GM12892 (cell line): ENCODE measurements around the gene SHISA5.

Experiments used
- POLR2A ChIP-seq: IDR thresholded peaks from 2 replicates; pipeline ENCODE4 v1.6.1; 2011; ENCODE audit warnings: low read depth, low read length, control low read depth
- POLR2AphosphoS5 ChIP-seq: IDR thresholded peaks from 2 replicates; pipeline ENCODE4 v1.6.1; 2011; ENCODE audit warnings: low read depth, low read length, control low read depth
- TAF1 ChIP-seq: IDR thresholded peaks from 2 replicates; pipeline ENCODE4 v1.6.1; 2011; ENCODE audit warnings: low read depth, mild to moderate bottlenecking, control low read depth, low read length, borderline replicate concordance

DNA sequence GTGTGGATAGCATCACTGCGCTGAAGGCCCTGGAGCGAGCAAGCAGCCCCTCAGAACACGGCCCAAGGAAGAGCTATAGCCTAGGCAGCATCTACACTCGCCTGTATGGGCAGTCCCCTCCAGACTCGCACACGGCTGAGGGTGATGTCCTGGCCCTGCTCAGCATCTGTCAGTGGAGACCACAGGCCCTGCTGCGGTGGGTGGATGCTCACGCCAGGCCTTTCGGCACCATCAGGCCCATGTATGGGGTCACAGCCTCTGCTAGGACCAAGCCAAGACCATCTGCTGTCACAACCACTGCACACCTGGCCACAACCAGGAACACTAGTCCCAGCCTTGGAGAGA, 36.9 kb downstream of the SHISA5 start:
- TF ChIP-seq POLR2A (no peak), POLR2AphosphoS5 (no peak), TAF1 (no peak)
